Effector memory CD8-positive, alpha-beta T cell (primary cell): ENCODE results near the gene RFX8.
"Not testable (repeated sequence)": the region's sequence is repeated elsewhere in the genome, so short reads cannot be mapped to it uniquely, and the experiment has no call there.

Source experiments
- ATAC-seq: fragments of 150-1000 bp; cut with Tn5 transposase; replicated peaks from 2 replicates; pipeline ENCODE4 v1.10.0; 2021; ENCODE audit warnings: mild to moderate bottlenecking, moderate library complexity
- DNase-seq, 3 experiments: peaks; one replicate each; pipeline ENCODE4 v3.0.0; 2021
- H3K27ac Mint-ChIP-seq, 2 donors: one replicate each; pipeline ENCODE4 v1.8.0; 2022; ENCODE audit warnings: mild to moderate bottlenecking in 2 of 2, mixed read lengths in 2 of 2, moderate library complexity in 2 of 2
- H3K27me3 Mint-ChIP-seq, 2 donors: one replicate each; pipeline ENCODE4 v1.8.0; 2022; ENCODE audit warnings: mixed read lengths in 2 of 2
- H3K36me3 Mint-ChIP-seq: one replicate; pipeline ENCODE4 v1.8.0; 2022; ENCODE audit warnings: mild to moderate bottlenecking, moderate library complexity, mixed read lengths; ENCODE audit not compliant: insufficient read depth
- H3K4me1 Mint-ChIP-seq, 2 donors: one replicate each; pipeline ENCODE4 v1.8.0; 2022; ENCODE audit warnings: low read depth in 2 of 2, mixed read lengths in 2 of 2
- H3K4me3 Mint-ChIP-seq, 2 donors: one replicate each; pipeline ENCODE4 v1.8.0; 2022; ENCODE audit warnings: mild to moderate bottlenecking in 2 of 2, mixed read lengths in 2 of 2, moderate library complexity in 2 of 2
- H3K9me3 Mint-ChIP-seq, 2 donors: one replicate each; pipeline ENCODE4 v1.8.0; 2022; ENCODE audit warnings: mixed read lengths in 2 of 2

Gene RFX8

GRCh38 chr2:101354420-101355311, 120.2 kb downstream of the RFX8 start:
- H3K27ac Mint-ChIP-seq, result no peak overlapping the region
- H3K9me3 Mint-ChIP-seq, result no peaks in the 10 kb centered on the region
- H3K27me3 Mint-ChIP-seq, result peaks cover 0 to 7% of the 10 kb centered on the region in 2 donors
- ATAC-seq (no peak), DNase-seq (no peak)
- H3K36me3 Mint-ChIP-seq, result no peaks in the 10 kb centered on the region
- no peak overlapping the region for H3K4me3 Mint-ChIP-seq
- peaks cover 4 to 13% of the 10 kb centered on the region in 2 donors for H3K4me1 Mint-ChIP-seq

DNA sequence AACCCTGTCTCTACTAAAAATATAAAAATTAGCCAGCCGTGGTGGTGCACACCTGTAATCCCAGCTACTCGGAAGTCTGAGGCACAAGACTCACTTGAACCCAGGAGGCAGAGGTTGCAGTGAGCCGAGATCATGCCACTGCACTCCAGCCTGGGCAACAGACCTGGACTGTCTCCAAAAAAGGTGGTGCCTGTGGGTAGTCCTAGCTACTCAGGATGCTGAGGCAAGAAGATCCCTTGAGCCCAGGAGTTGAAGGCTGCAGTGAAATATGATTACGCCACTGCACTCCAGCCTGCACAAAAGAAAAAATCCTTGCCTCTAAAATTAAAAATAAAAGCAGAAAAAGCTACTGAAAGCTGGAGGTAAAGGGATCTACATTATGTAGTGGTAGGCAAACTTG, 122.3 kb downstream of the RFX8 start:
- not testable (repeated sequence) for H3K4me1 Mint-ChIP-seq, H3K9me3 Mint-ChIP-seq, H3K27ac Mint-ChIP-seq, ATAC-seq, H3K36me3 Mint-ChIP-seq, H3K27me3 Mint-ChIP-seq, H3K4me3 Mint-ChIP-seq, DNase-seq

GRCh38 chr2:101351207-101351606, 123.7 kb downstream of the RFX8 start:
- Mint-ChIP-seq H3K4me1 (peaks cover 4 to 9% of the 10 kb centered on the region in 2 donors), H3K4me3 (no peak overlapping the region), H3K9me3 (no peaks in the 10 kb centered on the region), H3K27ac (no peak overlapping the region), H3K27me3 (peaks cover 0 to 7% of the 10 kb centered on the region in 2 donors), H3K36me3 (no peaks in the 10 kb centered on the region)
- no peak for ATAC-seq
- DNase-seq, result no peak

DNA sequence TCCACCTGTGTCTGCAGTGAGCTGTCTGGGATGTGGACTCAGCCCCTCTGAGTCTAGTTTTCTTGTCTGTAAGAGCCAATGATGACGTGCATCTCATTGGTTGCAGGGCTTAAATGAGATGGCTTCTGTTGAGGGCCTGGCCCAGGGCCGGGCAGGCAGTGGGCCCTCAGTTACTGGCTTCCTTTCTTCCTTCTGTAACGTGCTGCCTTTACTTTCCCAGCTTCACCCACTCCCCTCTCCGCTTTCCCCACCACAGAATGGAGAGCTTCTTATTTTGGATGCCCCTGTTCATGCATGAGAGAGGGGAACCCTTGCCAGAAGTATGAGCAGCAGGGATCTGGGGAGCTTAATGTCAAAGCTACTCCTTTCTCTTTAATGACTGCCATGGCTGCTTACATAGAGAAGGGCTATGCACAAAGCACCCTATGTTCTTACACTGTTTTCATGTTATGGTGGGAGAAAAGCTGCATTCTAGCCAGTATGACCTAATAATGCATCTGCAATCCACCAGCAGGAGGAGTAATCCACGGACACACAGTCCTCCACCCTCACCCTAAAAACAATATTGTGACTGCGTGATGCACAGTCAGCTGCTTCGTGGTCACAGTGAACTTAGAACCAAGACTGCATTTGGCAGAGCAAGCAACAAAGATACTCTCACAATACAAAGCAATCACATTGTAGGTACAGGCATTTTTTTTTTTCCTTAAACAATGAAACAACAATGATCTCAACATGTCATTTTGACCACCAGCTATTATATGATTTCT, 124.8 kb downstream of the RFX8 start:
- DNase-seq (no peak), ATAC-seq (peak; percentile 59)
- H3K27ac Mint-ChIP-seq, result no peak overlapping the region
- H3K4me3 Mint-ChIP-seq, result no peak overlapping the region
- peaks cover 0 to 7% of the 10 kb centered on the region in 2 donors for H3K27me3 Mint-ChIP-seq
- H3K9me3 Mint-ChIP-seq, result no peaks in the 10 kb centered on the region
- peaks cover 4 to 9% of the 10 kb centered on the region in 2 donors for H3K4me1 Mint-ChIP-seq
- H3K36me3 Mint-ChIP-seq, result no peaks in the 10 kb centered on the region

DNA sequence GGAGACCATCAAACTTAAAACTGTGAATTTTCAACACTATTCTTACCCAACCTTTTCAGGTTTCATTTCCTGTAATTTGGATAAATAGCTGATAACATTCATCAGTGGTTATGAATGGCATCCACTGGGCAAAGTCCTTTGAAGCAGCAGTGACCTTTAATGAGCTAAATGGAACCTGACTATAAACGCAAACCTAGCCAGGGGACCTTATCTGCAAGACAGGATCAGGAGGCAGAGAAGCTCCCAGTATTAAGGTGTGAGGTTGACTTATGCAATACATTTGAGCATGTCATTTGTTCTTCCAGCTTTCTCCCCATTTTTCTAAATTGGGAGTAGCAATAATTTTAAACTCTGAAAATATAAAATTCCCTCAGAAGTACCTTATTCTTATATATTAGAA, 126.0 kb downstream of the RFX8 start:
- no peaks in the 10 kb centered on the region for H3K9me3 Mint-ChIP-seq
- ATAC-seq, result no peak
- H3K4me1 Mint-ChIP-seq, result peaks cover 6 to 9% of the 10 kb centered on the region in 2 donors
- no peak overlapping the region for H3K4me3 Mint-ChIP-seq
- H3K36me3 Mint-ChIP-seq, result no peaks in the 10 kb centered on the region
- H3K27me3 Mint-ChIP-seq, result no peaks in the 10 kb centered on the region
- DNase-seq, result no peak
- H3K27ac Mint-ChIP-seq, result no peak overlapping the region
